RWPE1 (cell line): Measurements from ENCODE around the gene DOK6.

Source experiments
- CTCF ChIA-PET: fragments of 350-600 bp; sonication (Branson Sonifier 250); formaldehyde crosslinking; extraction: SDS; loops from one replicate; lab custom pipeline; 2021; lab: Yijun Ruan, JAX
- POLR2A ChIA-PET: fragments of 400-600 bp; formaldehyde crosslinking; extraction: SDS; loops from one replicate; lab custom pipeline; 2020; ENCODE audit warnings: antibody characterized with exemption; ENCODE audit not compliant: low non-redundant PET; lab: Yijun Ruan, JAX
- DNase-seq: peaks from one replicate; pipeline ENCODE4 v3.0.0; 2012; ENCODE audit warnings: low spot score
- H3K27ac ChIP-seq: fragments of 450-650 bp; 2 replicates; pipeline ENCODE4 v1.5.1; 2017
- CTCF ChIP-seq: fragments of 450-650 bp; conservative IDR thresholded peaks from 2 replicates; pipeline ENCODE4 v1.5.1; 2017; ENCODE audit warnings: low read depth, mild to moderate bottlenecking

Gene DOK6

GRCh38 chr18:69718912-69719547, 318.3 kb downstream of the DOK6 start:
- ChIA-PET POLR2A (no interaction called here), CTCF (no interaction called here)
- DNase-seq: no peak
- H3K27ac ChIP-seq: no peak overlapping the region
- no peak for TF ChIP-seq CTCF

GRCh38 chr18:69720422-69720821, 319.7 kb downstream of the DOK6 start:
- ChIA-PET CTCF (interaction anchor here (0.6 kb wide), 1 partner anchor 206 kb away, joined by 3 read pairs; no protein-coding TSS in a partner anchor), POLR2A (no interaction called here)
- no peak for TF ChIP-seq CTCF
- no peak for DNase-seq
- no peak overlapping the region for H3K27ac ChIP-seq

DNA sequence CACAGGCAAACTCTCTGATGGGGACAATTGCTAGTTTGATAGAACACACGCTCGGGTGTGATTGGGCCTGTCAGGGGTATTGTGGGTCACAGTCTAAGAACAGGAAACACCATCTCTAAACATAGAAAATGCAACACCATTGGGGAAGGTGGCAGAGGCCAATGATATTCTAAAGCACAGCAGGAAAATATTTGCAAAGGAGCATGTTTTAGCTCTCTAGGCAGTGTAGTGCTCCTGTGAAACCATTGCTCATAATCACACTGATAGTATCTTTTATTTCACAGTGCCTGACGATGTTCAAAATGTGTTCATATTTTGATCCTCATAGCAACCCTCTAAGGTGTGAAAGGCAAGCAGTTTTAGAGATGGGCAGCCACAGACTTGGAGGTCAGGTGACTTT, 322.7 kb downstream of the DOK6 start:
- no peak for TF ChIP-seq CTCF
- no peak for DNase-seq
- CTCF ChIA-PET: no interaction called here
- H3K27ac ChIP-seq: no peak overlapping the region
- POLR2A ChIA-PET: no interaction called here

GRCh38 chr18:69725009-69725408, 324.3 kb downstream of the DOK6 start:
- ChIA-PET CTCF (no interaction called here), POLR2A (no interaction called here)
- H3K27ac ChIP-seq: no peak overlapping the region
- TF ChIP-seq CTCF: no peak
- no peak for DNase-seq

DNA sequence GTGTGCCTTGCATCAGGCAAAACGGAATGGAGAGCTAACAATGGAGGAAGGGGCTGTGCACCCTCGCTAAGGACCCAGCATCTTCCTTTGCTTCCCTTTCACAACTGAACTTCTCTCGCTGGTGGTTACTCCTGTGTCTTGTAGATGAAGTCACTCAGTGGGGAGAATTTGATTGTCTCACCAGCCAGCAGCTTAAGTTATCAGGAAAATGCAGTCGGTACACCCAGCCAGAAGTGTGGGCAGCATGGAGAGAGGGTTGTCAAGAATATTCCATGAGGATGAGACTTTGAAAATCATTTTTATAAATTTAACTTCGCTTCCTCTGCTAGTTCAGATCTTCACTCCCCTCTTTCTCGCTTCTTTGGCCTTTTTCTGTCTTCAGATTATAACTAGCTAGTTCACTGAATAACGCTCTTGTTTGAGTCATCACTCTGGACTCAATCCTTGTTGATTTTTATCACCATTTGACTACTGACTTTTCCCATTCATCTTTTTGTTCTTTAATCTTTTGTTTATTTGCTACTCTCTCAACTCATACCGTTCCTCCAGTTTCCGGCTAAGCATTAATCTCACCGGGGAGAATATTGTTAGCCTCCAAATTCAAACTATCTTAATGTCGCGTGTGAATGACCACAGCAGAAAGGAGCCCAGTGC, 325.3 kb downstream of the DOK6 start:
- TF ChIP-seq CTCF: no peak
- no peak for DNase-seq
- no peak overlapping the region for H3K27ac ChIP-seq
- CTCF ChIA-PET: no interaction called here
- POLR2A ChIA-PET: no interaction called here

- DNase-seq: no peak
- no peak for TF ChIP-seq CTCF
- no peak overlapping the region for H3K27ac ChIP-seq
- ChIA-PET POLR2A (no interaction called here), CTCF (no interaction called here)
These were observed 327.4 kb downstream of the DOK6 start for GRCh38 chr18:69727912-69728572.
